Subcutaneous adipose tissue (tissue), 4 donors: ENCODE data around the gene F2RL3. TPM values are rescaled to one million over a fixed set of nuclear protein-coding genes. Genes with fewer than 3 reads are reported as not detected.

Experiments
- CTCF ChIP-seq: fragments of 450-650 bp; IDR thresholded peaks from one replicate; pipeline ENCODE4 v1.5.1; 2016; ENCODE audit warnings: low read depth, mild to moderate bottlenecking, control low read depth, antibody characterized with exemption, moderate library complexity
- total RNA-seq, 4 donors: library from RNA; depleted of rRNA; stranded (reverse); fragments of >200 nt; gene quantifications; one replicate each; pipeline ENCODE4 v1.1.0, GENCODE V29; 2016

F2RL3 gene
- total RNA-seq, 4 donors from 2014 or later, result 2.5 to 24.1 (median 10.6) TPM

- TF ChIP-seq CTCF, result no peak
Measured at GRCh38 chr19:16867211-16867610, 21.6 kb upstream of the F2RL3 start.

- TF ChIP-seq CTCF, result no peak
Measured at GRCh38 chr19:16868423-16869130, 20.2 kb upstream of the F2RL3 start.

GRCh38 chr19:16869331-16869972, 19.3 kb upstream of the F2RL3 start:
- no peak for TF ChIP-seq CTCF

- TF ChIP-seq CTCF, result no peak
Measured at GRCh38 chr19:16871871-16872270, 16.9 kb upstream of the F2RL3 start.

GRCh38 chr19:16872728-16873127, 16.1 kb upstream of the F2RL3 start:
- no peak for TF ChIP-seq CTCF

- no peak for TF ChIP-seq CTCF
Measured at GRCh38 chr19:16873594-16873993, 15.2 kb upstream of the F2RL3 start.

- no peak for TF ChIP-seq CTCF
Measured at GRCh38 chr19:16874250-16874977, 14.4 kb upstream of the F2RL3 start.
